ENCODE measurements around the gene SPDEF. TPM values are rescaled to one million over a fixed set of nuclear protein-coding genes. Genes with fewer than 3 reads are reported as not detected.

The SPDEF gene
- total and polyA plus RNA-seq, 2 of the 13 experiments (the other 11 are each of a cell fraction or from before 2014, with no cell fraction given), result not detected

DNA sequence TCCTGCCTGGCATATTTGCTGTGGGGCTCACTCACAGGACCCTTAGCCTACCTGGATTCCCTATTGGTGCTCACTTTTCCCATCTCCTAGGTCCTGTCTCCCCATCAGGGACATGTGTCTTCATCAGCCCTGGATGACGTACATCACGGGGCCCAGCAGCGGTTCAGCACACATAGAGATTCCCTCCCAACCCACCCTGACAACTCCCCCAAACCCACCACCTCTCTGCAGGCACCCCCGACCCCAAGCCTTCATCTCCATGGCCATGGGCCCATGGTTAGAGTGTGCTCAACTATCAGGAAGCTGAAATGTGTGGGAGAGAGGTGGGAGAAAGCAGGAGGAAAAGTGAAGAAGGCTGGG, 25.4 kb upstream of the SPDEF start:
- Histone ChIP-seq H3K9ac (ENCODE audit: insufficient read depth, low read depth, low read length) (no peak overlapping the region), H3K27me3 (ENCODE audit: control insufficient read depth in 1 of 2, insufficient read depth in 2 of 2, low read length in 2 of 2) (no peaks in the 10 kb centered on the region), H2AFZ (ENCODE audit: low read length) (no peak overlapping the region), H3K4me3 (replicated peaks in 1 of 3; ENCODE audit: insufficient read depth in 1 of 3, low read depth in 2 of 3, low read length in 3 of 3) (no peak overlapping the region), H3K9me3 (ENCODE audit: low read length) (no peaks in the 10 kb centered on the region), H3K4me1 (ENCODE audit: insufficient read depth, low read length) (no peaks in the 10 kb centered on the region), H3K79me2 (ENCODE audit: insufficient read depth, low read length) (no peaks in the 10 kb centered on the region), H4K20me1 (ENCODE audit: insufficient read depth, low read length) (no peaks in the 10 kb centered on the region), H3K36me3 (replicated peaks in 1 of 2; ENCODE audit: control insufficient read depth in 1 of 2, insufficient read depth in 2 of 2, low read length in 2 of 2) (peaks cover 7 to 9% of the 10 kb centered on the region in 2 experiments; a peak in 4 of 5 replicates), H3K4me2 (ENCODE audit: low read depth, low read length) (no peak overlapping the region), H3K27ac (ENCODE audit: extremely low read length, insufficient read depth, low read length) (no peak overlapping the region)
- FAIRE-seq, result no peak
- CTCF ChIA-PET (ENCODE audit: low intra/inter-chr PET ratio, low total read pairs), result no interaction called here
- intact Hi-C loops (cut with micrococcal nuclease; ENCODE audit: unreplicated experiment) (no loop called here), in situ Hi-C loops (cut with HindIII; ENCODE audit: extremely low pct_ligation_motif_present, low pct_unique_long_range_greater_than_20kb) (no loop called here)
- no peak for ATAC-seq
- BruUV-seq (replicated peaks), result no TSS peak
- 98% methylated on average over 4 of the region's 4 CpGs for WGBS (ENCODE audit: low lambda C conversion rate)
- POLR2A ChIA-PET, result no interaction called here
- no peak for DNase-seq (ENCODE audit: low spot score)
- TF ChIP-seq ATF7 (IDR thresholded peaks at IDR 0.05) (no peak), ATF7 (CRISPR knock-in tag; IDR thresholded peaks at IDR 0.05) (no peak), LCORL (IDR thresholded peaks at IDR 0.05) (no peak), LCORL (CRISPR knock-in tag; IDR thresholded peaks at IDR 0.05) (no peak), SRSF4 (IDR thresholded peaks at IDR 0.05; ENCODE audit: low read depth, low read length, poor library complexity, severe bottlenecking) (no peak), NFKBIZ (CRISPR knock-in tag; IDR thresholded peaks at IDR 0.05) (no peak), ZNF839 (CRISPR knock-in tag; IDR thresholded peaks at IDR 0.05; ENCODE audit: borderline replicate concordance) (no peak), ZNF879 (CRISPR knock-in tag; IDR thresholded peaks at IDR 0.05) (no peak), ZNF773 (CRISPR knock-in tag; IDR thresholded peaks at IDR 0.05; ENCODE audit: borderline replicate concordance) (no peak), ZNF530 (CRISPR knock-in tag; IDR thresholded peaks at IDR 0.05; ENCODE audit: low read depth) (no peak), ATF1 (CRISPR knock-in tag; IDR thresholded peaks at IDR 0.05) (no peak), ZNF570 (CRISPR knock-in tag; IDR thresholded peaks at IDR 0.05; ENCODE audit: borderline replicate concordance) (no peak), HOXA7 (CRISPR knock-in tag; IDR thresholded peaks at IDR 0.05) (no peak), FOXA3 (CRISPR knock-in tag; IDR thresholded peaks at IDR 0.05) (no peak), ZNF746 (CRISPR knock-in tag; IDR thresholded peaks at IDR 0.05) (no peak), ZNF24 (IDR thresholded peaks at IDR 0.05) (no peak), ZNF790 (CRISPR knock-in tag; IDR thresholded peaks at IDR 0.05; ENCODE audit: borderline replicate concordance) (no peak), ZNF326 (CRISPR knock-in tag; IDR thresholded peaks at IDR 0.05; ENCODE audit: borderline replicate concordance) (no peak), ZNF20 (CRISPR knock-in tag; IDR thresholded peaks at IDR 0.05) (no peak), SIX1 (CRISPR knock-in tag; IDR thresholded peaks at IDR 0.05; ENCODE audit: borderline replicate concordance) (no peak)
- TF ChIP-seq, protein P1, sequence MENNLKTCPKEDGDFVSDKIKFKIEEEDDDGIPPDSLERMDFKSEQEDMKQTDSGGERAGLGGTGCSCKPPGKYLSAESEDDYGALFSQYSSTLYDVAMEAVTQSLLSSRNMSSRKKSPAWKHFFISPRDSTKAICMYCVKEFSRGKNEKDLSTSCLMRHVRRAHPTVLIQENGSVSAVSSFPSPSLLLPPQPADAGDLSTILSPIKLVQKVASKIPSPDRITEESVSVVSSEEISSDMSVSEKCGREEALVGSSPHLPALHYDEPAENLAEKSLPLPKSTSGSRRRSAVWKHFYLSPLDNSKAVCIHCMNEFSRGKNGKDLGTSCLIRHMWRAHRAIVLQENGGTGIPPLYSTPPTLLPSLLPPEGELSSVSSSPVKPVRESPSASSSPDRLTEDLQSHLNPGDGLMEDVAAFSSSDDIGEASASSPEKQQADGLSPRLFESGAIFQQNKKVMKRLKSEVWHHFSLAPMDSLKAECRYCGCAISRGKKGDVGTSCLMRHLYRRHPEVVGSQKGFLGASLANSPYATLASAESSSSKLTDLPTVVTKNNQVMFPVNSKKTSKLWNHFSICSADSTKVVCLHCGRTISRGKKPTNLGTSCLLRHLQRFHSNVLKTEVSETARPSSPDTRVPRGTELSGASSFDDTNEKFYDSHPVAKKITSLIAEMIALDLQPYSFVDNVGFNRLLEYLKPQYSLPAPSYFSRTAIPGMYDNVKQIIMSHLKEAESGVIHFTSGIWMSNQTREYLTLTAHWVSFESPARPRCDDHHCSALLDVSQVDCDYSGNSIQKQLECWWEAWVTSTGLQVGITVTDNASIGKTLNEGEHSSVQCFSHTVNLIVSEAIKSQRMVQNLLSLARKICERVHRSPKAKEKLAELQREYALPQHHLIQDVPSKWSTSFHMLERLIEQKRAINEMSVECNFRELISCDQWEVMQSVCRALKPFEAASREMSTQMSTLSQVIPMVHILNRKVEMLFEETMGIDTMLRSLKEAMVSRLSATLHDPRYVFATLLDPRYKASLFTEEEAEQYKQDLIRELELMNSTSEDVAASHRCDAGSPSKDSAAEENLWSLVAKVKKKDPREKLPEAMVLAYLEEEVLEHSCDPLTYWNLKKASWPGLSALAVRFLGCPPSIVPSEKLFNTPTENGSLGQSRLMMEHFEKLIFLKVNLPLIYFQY (CRISPR knock-in tag; IDR thresholded peaks at IDR 0.05; ENCODE audit: borderline replicate concordance), result no peak

Measured in HepG2 (cell line).